Endothelial cell (in vitro differentiated cells): ENCODE measurements around the gene CCNJL. TPM values are rescaled to one million over a fixed set of nuclear protein-coding genes. Genes with fewer than 3 reads are reported as not detected.

Experiments used
- DNase-seq: peaks from one replicate; pipeline ENCODE4 v3.0.0; 2021; ENCODE audit warnings: low spot score
- H3K27ac Mint-ChIP-seq: one replicate; pipeline ENCODE4 v1.8.0; 2021; ENCODE audit warnings: mixed read lengths, inconsistent platforms; ENCODE audit not compliant: unreplicated experiment
- H3K27me3 Mint-ChIP-seq: one replicate; pipeline ENCODE4 v1.8.0; 2021; ENCODE audit warnings: mild to moderate bottlenecking, moderate library complexity, mixed read lengths, inconsistent platforms; ENCODE audit not compliant: unreplicated experiment
- H3K36me3 Mint-ChIP-seq: one replicate; pipeline ENCODE4 v1.8.0; 2021; ENCODE audit warnings: mild to moderate bottlenecking, low read depth, mixed read lengths, inconsistent platforms; ENCODE audit not compliant: unreplicated experiment
- H3K4me1 Mint-ChIP-seq: one replicate; pipeline ENCODE4 v1.8.0; 2021; ENCODE audit warnings: mild to moderate bottlenecking, mixed read lengths, inconsistent platforms; ENCODE audit not compliant: unreplicated experiment
- H3K4me3 Mint-ChIP-seq: one replicate; pipeline ENCODE4 v1.8.0; 2021; ENCODE audit warnings: mild to moderate bottlenecking, mixed read lengths, inconsistent platforms; ENCODE audit not compliant: unreplicated experiment
- H3K9me3 Mint-ChIP-seq: one replicate; pipeline ENCODE4 v1.8.0; 2021; ENCODE audit warnings: mixed read lengths, inconsistent platforms; ENCODE audit not compliant: unreplicated experiment
- total RNA-seq: library from RNA; stranded (reverse); fragmentation: NEBNext Ultra II Directional; extraction: Animal tissue kit (Norgen Biotek cat#: 25700); gene quantifications from one replicate; pipeline ENCODE4 v1.2.1, GENCODE V29; 2021; ENCODE audit not compliant: unreplicated experiment
- TF ChIP-seq, protein P1 (sequence below): fragments of 200-600 bp; sonication (generic); IDR thresholded peaks from one replicate; pipeline ENCODE4 v1.5.0; 2021; ENCODE audit warnings: antibody characterized with exemption; ENCODE audit not compliant: unreplicated experiment

Gene CCNJL
- total RNA-seq, 1 donor from 2014 or later: 65.0 TPM

DNA sequence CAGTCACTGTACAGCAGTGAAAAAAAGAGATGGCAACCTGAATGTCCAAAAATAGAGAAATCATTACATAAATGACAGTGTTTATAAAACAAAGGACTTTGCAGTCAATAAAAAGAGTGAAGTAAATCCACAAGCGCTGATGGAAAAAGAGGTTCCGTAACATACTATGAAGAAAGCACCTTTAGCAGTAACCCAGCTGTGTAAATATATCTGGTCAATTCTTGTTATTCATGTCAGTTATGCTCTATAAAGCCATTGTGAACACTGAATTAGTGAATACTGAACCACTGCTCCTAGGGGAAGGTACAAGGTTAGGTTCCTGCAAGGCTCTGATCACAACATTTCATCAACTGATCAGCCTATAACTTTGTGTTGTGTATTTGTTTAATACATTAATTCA is 39.5 kb downstream of the CCNJL start:
- TF ChIP-seq, protein P1, sequence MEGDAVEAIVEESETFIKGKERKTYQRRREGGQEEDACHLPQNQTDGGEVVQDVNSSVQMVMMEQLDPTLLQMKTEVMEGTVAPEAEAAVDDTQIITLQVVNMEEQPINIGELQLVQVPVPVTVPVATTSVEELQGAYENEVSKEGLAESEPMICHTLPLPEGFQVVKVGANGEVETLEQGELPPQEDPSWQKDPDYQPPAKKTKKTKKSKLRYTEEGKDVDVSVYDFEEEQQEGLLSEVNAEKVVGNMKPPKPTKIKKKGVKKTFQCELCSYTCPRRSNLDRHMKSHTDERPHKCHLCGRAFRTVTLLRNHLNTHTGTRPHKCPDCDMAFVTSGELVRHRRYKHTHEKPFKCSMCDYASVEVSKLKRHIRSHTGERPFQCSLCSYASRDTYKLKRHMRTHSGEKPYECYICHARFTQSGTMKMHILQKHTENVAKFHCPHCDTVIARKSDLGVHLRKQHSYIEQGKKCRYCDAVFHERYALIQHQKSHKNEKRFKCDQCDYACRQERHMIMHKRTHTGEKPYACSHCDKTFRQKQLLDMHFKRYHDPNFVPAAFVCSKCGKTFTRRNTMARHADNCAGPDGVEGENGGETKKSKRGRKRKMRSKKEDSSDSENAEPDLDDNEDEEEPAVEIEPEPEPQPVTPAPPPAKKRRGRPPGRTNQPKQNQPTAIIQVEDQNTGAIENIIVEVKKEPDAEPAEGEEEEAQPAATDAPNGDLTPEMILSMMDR: no peak
- Mint-ChIP-seq H3K27ac (peak overlapping the region; percentile 97), H3K4me3 (no peak overlapping the region), H3K4me1 (peaks cover 49% of the 10 kb centered on the region), H3K9me3 (no peaks in the 10 kb centered on the region), H3K27me3 (peaks cover 4% of the 10 kb centered on the region), H3K36me3 (peaks cover 30% of the 10 kb centered on the region)
- DNase-seq: no peak

DNA sequence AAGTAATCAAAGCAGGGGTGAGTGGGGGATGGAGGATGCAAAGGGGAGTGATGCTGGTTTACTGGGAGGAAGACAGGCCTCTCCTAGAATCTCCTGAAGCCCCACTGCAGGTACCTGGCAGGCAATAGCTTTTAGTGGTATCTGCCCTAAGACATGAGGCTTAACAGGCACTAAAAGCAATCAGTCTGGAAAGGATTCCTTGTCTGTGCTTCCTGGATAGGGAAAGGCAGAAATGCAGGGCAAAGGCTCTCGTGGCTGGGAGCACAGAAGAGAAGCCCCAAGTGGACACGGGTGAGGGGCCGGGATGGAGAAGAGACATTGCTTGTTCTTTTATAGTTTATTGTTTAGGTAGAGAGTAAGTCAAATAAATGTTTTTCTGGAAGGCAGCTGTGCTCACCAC is 40.1 kb downstream of the CCNJL start:
- Mint-ChIP-seq H3K4me1 (peaks cover 50% of the 10 kb centered on the region), H3K4me3 (no peak overlapping the region), H3K27ac (peak overlapping the region; percentile 97), H3K36me3 (peaks cover 32% of the 10 kb centered on the region), H3K9me3 (no peaks in the 10 kb centered on the region), H3K27me3 (peaks cover 6% of the 10 kb centered on the region)
- TF ChIP-seq, protein P1: no peak
- DNase-seq: no peak

DNA sequence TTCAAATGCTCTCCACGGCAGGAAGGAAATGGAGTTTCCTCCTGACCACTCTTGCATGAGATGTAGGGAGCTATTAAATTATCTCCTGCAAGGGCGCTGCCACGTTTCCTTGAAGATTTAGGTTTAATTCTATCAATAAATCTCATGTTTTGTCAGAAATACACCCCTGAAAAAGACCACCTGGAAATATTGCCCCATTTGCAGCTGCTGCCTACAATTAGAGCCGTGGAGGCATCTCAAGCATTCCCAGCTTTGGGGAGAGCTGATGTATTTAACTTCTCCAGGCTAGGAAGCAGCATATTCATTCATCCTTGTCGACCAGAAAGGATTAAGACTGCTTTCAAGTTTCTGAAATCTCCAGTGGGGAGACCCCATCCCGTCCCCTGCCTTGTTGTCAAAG is 40.5 kb downstream of the CCNJL start:
- H3K27me3 Mint-ChIP-seq: peaks cover 6% of the 10 kb centered on the region
- DNase-seq: no peak
- H3K27ac Mint-ChIP-seq: peak overlapping the region; percentile 97
- TF ChIP-seq, protein P1: no peak
- peak overlapping the region; percentile 73 for H3K4me3 Mint-ChIP-seq
- peaks cover 48% of the 10 kb centered on the region for H3K4me1 Mint-ChIP-seq
- H3K36me3 Mint-ChIP-seq: peaks cover 31% of the 10 kb centered on the region
- no peaks in the 10 kb centered on the region for H3K9me3 Mint-ChIP-seq

DNA sequence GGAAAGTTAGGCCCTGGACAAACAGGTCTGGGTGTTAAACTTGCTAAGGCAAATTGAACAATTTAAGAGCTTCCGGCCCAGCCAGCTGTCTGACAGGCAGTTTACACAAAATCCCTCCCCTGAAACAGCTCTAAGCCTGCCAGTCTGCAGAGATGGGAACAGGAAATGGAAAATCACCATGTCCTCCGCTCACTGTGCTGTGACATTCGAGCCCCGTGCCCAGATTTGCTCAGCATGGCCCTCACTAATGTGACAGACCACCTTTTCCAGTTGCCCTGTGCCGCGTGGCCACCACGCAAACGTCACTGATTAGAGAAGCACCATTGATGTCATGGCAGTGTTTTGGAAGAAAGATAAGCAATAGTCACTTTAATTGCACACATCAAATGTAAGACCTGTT is 41.0 kb downstream of the CCNJL start:
- Mint-ChIP-seq H3K4me3 (peak overlapping the region; percentile 73), H3K27ac (peak overlapping the region; percentile 97), H3K4me1 (peaks cover 53% of the 10 kb centered on the region), H3K36me3 (peaks cover 33% of the 10 kb centered on the region), H3K9me3 (no peaks in the 10 kb centered on the region), H3K27me3 (peaks cover 6% of the 10 kb centered on the region)
- peak; percentile 43 for DNase-seq
- TF ChIP-seq, protein P1: no peak

DNA sequence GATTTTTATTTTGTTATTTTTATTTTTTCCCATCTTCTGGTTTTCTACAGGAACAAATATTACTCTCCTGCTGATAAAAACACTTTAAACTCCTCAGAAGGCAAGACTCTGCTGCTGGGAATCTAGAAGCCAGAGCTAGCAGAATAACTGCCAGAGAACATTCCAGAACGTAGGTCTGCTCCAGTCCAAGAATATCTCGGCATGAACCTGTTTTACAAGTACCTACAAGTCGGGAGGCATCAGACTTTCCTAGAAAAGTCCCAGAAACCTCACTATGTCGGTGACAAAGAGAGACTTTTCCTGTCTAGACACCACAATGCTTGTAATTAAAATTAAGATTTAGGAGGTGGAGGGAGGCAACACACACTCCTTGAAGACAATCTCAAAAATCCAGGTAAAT is 41.7 kb downstream of the CCNJL start:
- TF ChIP-seq, protein P1: no peak
- H3K4me3 Mint-ChIP-seq: no peak overlapping the region
- peaks cover 6% of the 10 kb centered on the region for H3K27me3 Mint-ChIP-seq
- peaks cover 59% of the 10 kb centered on the region for H3K4me1 Mint-ChIP-seq
- no peak for DNase-seq
- H3K36me3 Mint-ChIP-seq: peaks cover 38% of the 10 kb centered on the region
- no peaks in the 10 kb centered on the region for H3K9me3 Mint-ChIP-seq
- peak overlapping the region; percentile 85 for H3K27ac Mint-ChIP-seq
